Esophagus squamous epithelium (tissue), 4 donors: Measurements from ENCODE around the gene TBC1D9.

ENCODE experiments used
- CTCF ChIP-seq, 6 experiments: fragments of 450-650 bp in 4 of 6; fragments of 200-600 bp in 2 of 6; sonication (generic) in 2 of 6; IDR thresholded peaks; one replicate each; pipeline ENCODE4 v1.5.1; 2016 to 2019; ENCODE audit warnings: antibody characterized with exemption in 6 of 6, mild to moderate bottlenecking in 4 of 6, moderate library complexity in 4 of 6
- POLR2A ChIP-seq, 4 donors: fragments of 450-650 bp; IDR thresholded peaks; one replicate each; pipeline ENCODE4 v1.6.1; 2017; ENCODE audit warnings: antibody characterized with exemption in 4 of 4, mild to moderate bottlenecking in 4 of 4, moderate library complexity in 3 of 4

- TF ChIP-seq POLR2A (IDR thresholded peaks at IDR 0.05) (no peak), CTCF (IDR thresholded peaks at IDR 0.05) (no peak)
These were observed 15.1 kb downstream of the TBC1D9 start for GRCh38 chr4:140740906-140741670.
